Motor neuron (in vitro differentiated cells): ENCODE results near the gene CRELD2. TPM values are rescaled to one million over a fixed set of nuclear protein-coding genes. Genes with fewer than 3 reads are reported as not detected.

Experiments
- ATAC-seq, 8 experiments: fragments of 200-7000 bp; cut with Tn5 transposase; replicated peaks in 6 of 8; 2 replicates each; pipeline ENCODE4 v1.8.0; 2021; ENCODE audit warnings: mild to moderate bottlenecking in 8 of 8, moderate library complexity in 8 of 8
- H3K27ac ChIP-seq, 2 donors: fragments of 250-450 bp; sonication (Bioruptor Pico); 2 replicates each; pipeline ENCODE4 v1.9.0; 2021; ENCODE audit warnings: antibody characterized with exemption in 2 of 2, mild to moderate bottlenecking in 2 of 2, moderate library complexity in 1 of 2
- H3K4me1 ChIP-seq, 2 donors: fragments of 250-450 bp; sonication (Bioruptor Pico); replicated peaks in 1 of 2; 2 replicates each; pipeline ENCODE4 v1.6.1; 2021; ENCODE audit warnings: antibody characterized with exemption in 2 of 2, mild to moderate bottlenecking in 2 of 2, moderate library complexity in 1 of 2
- H3K4me3 ChIP-seq, 5 donors: fragments of 250-450 bp; sonication (Bioruptor Pico); 2 replicates each; pipeline ENCODE4 v1.9.0; 2021; ENCODE audit warnings: antibody characterized with exemption in 5 of 5, mild to moderate bottlenecking in 5 of 5, moderate library complexity in 4 of 5
- WGBS, 10 experiments: fragments of 450-650 bp; shearing (Covaris generic); methylation state at CpG; one replicate each; pipeline ENCODE4 v1.0.0; 2022; 5-methylcytosine and 5-hydroxymethylcytosine counted together
- in situ Hi-C, 9 experiments: fragments of 400-800 bp; cut with MboI; loops; one replicate each; pipeline ENCODE4 v1.15.0; 2021; ENCODE audit warnings: low sequenced_read_pairs in 9 of 9, low pct_unique_long_range_greater_than_20kb in 2 of 9; ENCODE audit not compliant: unreplicated experiment in 9 of 9
- total RNA-seq, 8 experiments: library from RNA; unstranded; fragments of 300-600 nt; gene quantifications; 2 replicates each; pipeline versions ENCODE4 v1.2.3 to v1.2.4, GENCODE V29; 2022

The CRELD2 gene
- total RNA-seq, 8 experiments from 2014 or later, result 20.7 to 62.4 (median 33.3) TPM

- WGBS, 10 experiments, result 20 to 72% methylated on average over 2 to 3 of the region's 21 CpGs; no CpG with 5 or more reads in 8 of the 10 experiments
- peaks cover 26 to 34% of the 10 kb centered on the region in 2 donors for H3K4me1 ChIP-seq
- in situ Hi-C loops, result loop anchor here (5.0 to 25.0 kb wide), 5 partner anchors 95 to 257 kb away; partner anchors contain the start of gene TRABD (in 2 of the 9)
- no peak overlapping the region for H3K27ac ChIP-seq
- no peak overlapping the region for H3K4me3 ChIP-seq
- peak in 5 of 8 experiments; percentile 1 to 5 (median 3) for ATAC-seq
Measured at GRCh38 chr22:49929994-49930575, 11.7 kb downstream of the CRELD2 start.

- peaks cover 28 to 35% of the 10 kb centered on the region in 2 donors for H3K4me1 ChIP-seq
- ATAC-seq, result peak; percentile 8 to 58 (median 28)
Measured at GRCh38 chr22:49930596-49931412, 12.4 kb downstream of the CRELD2 start.

GRCh38 chr22:49933236-49934159, 15.1 kb downstream of the CRELD2 start:
- peak in 3 of 8 experiments; percentile 4 to 12 (median 6) for ATAC-seq
- Histone ChIP-seq H3K4me1 (peaks cover 41 to 52% of the 10 kb centered on the region in 2 donors), H3K27ac (peak overlapping the region in 1 of 2 donors; percentile 50), H3K4me3 (no peak overlapping the region)
- in situ Hi-C loops, result loop anchor here in 7 of 9 experiments (5.0 to 25.0 kb wide), 4 partner anchors 99 to 254 kb away; partner anchors contain the start of gene TRABD (in 2 of the 7)
- WGBS, 10 experiments, result 18 to 91% (median 70%) methylated on average over 2 to 5 of the region's 27 CpGs; no CpG with 5 or more reads in 4 of the 10 experiments

More at GRCh38 chr22:49930596-49931412, 12.4 kb downstream of the CRELD2 start:
- no peak overlapping the region for H3K4me3 ChIP-seq
- in situ Hi-C loops, result loop anchor here in 7 of 9 experiments (5.0 to 25.0 kb wide), 4 partner anchors 101 to 256 kb away; partner anchors contain the start of gene TRABD (in 2 of the 7)
- 0 to 92% (median 75%) methylated on average over 1 to 7 of the region's 14 CpGs; no CpG with 5 or more reads in 5 of the 10 experiments for WGBS, 10 experiments
- no peak overlapping the region for H3K27ac ChIP-seq

- H3K27ac ChIP-seq, result peak overlapping the region in 1 of 2 donors; percentile 38
- peaks cover 41 to 52% of the 10 kb centered on the region in 2 donors for H3K4me1 ChIP-seq
- in situ Hi-C loops, result loop anchor here in 7 of 9 experiments (5.0 to 25.0 kb wide), 4 partner anchors 98 to 253 kb away; partner anchors contain the start of gene TRABD (in 2 of the 7)
- peak in 2 of 8 experiments; percentile 2 to 4 for ATAC-seq
- 60% methylated on average over 1 of the region's 24 CpGs; no CpG with 5 or more reads in 9 of the 10 experiments for WGBS, 10 experiments
- H3K4me3 ChIP-seq, result no peak overlapping the region
Measured at GRCh38 chr22:49934160-49934890, 15.9 kb downstream of the CRELD2 start.

GRCh38 chr22:49934891-49935557, 16.6 kb downstream of the CRELD2 start:
- in situ Hi-C loops, result loop anchor here in 7 of 9 experiments (5.0 to 25.0 kb wide), 4 partner anchors 97 to 252 kb away; partner anchors contain the start of gene TRABD (in 2 of the 7)
- ATAC-seq, result peak in 7 of 8 experiments; percentile 0 to 24 (median 2)
- peak overlapping the region in 1 of 5 donors; percentile 23 for H3K4me3 ChIP-seq
- H3K27ac ChIP-seq, result peak overlapping the region in 1 of 2 donors; percentile 38
- WGBS, 10 experiments, result no CpG with 5 or more reads among the region's 56 CpGs
- peaks cover 45 to 47% of the 10 kb centered on the region in 2 donors for H3K4me1 ChIP-seq

GRCh38 chr22:49935561-49935960, 17.1 kb downstream of the CRELD2 start:
- no CpG with 5 or more reads among the region's 16 CpGs for WGBS, 10 experiments
- Histone ChIP-seq H3K4me3 (peak overlapping the region in 1 of 5 donors; percentile 11), H3K4me1 (peaks cover 45 to 47% of the 10 kb centered on the region in 2 donors), H3K27ac (no peak overlapping the region)
- in situ Hi-C loops, result loop anchor here in 7 of 9 experiments (10.0 to 25.0 kb wide), 3 partner anchors 99 to 252 kb away; partner anchors contain the start of gene TRABD (in 2 of the 7)
- no peak for ATAC-seq

- ATAC-seq, result peak; percentile 76 to 87 (median 80)
- Histone ChIP-seq H3K4me3 (peak overlapping the region in 4 of 5 donors; percentile 2 to 11 (median 8)), H3K27ac (peak overlapping the region; percentile 62 to 75), H3K4me1 (peaks cover 45% of the 10 kb centered on the region in 2 donors)
- WGBS, 10 experiments, result 80% methylated on average over 1 of the region's 52 CpGs; no CpG with 5 or more reads in 9 of the 10 experiments
- in situ Hi-C loops, result loop anchor here in 7 of 9 experiments (10.0 to 25.0 kb wide), 3 partner anchors 99 to 251 kb away; partner anchors contain the start of gene TRABD (in 2 of the 7)
Measured at GRCh38 chr22:49936018-49936972, 17.9 kb downstream of the CRELD2 start.

- WGBS, 10 experiments, result 0 to 90% (median 24%) methylated on average over 1 to 7 of the region's 21 CpGs; no CpG with 5 or more reads in 6 of the 10 experiments
- in situ Hi-C loops, result loop anchor here in 7 of 9 experiments (10.0 to 25.0 kb wide), 3 partner anchors 98 to 250 kb away; partner anchors contain the start of gene TRABD (in 2 of the 7)
- Histone ChIP-seq H3K4me1 (peaks cover 45% of the 10 kb centered on the region in 2 donors), H3K27ac (peak overlapping the region; percentile 62 to 75), H3K4me3 (no peak overlapping the region)
- peak in 5 of 8 experiments; percentile 48 to 67 (median 60) for ATAC-seq
Measured at GRCh38 chr22:49936973-49937757, 18.7 kb downstream of the CRELD2 start.

GRCh38 chr22:49937758-49938564, 19.5 kb downstream of the CRELD2 start:
- ATAC-seq, result no peak
- H3K4me1 ChIP-seq, result peaks cover 45% of the 10 kb centered on the region in 2 donors
- peak overlapping the region in 1 of 2 donors; percentile 63 for H3K27ac ChIP-seq
- H3K4me3 ChIP-seq, result no peak overlapping the region
- in situ Hi-C loops, result loop anchor here in 7 of 9 experiments (10.0 to 25.0 kb wide), 3 partner anchors 97 to 249 kb away; partner anchors contain the start of gene TRABD (in 2 of the 7)
- 80 to 100% (median 94%) methylated on average over 1 to 8 of the region's 27 CpGs; no CpG with 5 or more reads in 3 of the 10 experiments for WGBS, 10 experiments
